Activated CD8-positive, alpha-beta T cell treated with anti-CD3 and anti-CD28 coated beads for 36 hours (primary cell): ENCODE data around the gene GTF2H4. TPM values are rescaled to one million over a fixed set of nuclear protein-coding genes. Genes with fewer than 3 reads are reported as not detected.

Experiments
- ATAC-seq: fragments of 200-7000 bp; cut with Tn5 transposase; one replicate; pipeline ENCODE4 v1.10.0; 2021; ENCODE audit warnings: mild to moderate bottlenecking, moderate library complexity
- CTCF ChIA-PET: fragments of 350-600 bp; sonication (Branson Sonifier 250); formaldehyde crosslinking; loops from one replicate; lab custom pipeline; 2021; ENCODE audit warnings: antibody characterized with exemption; lab: Charles Lee
- POLR2A ChIA-PET: fragments of 350-600 bp; sonication (Branson Sonifier 250); formaldehyde crosslinking; loops from one replicate; lab custom pipeline; 2021; ENCODE audit warnings: antibody characterized with exemption; lab: Charles Lee
- DNase-seq: peaks from one replicate; pipeline ENCODE4 v3.0.0-alpha.2; 2020
- H3K27ac Mint-ChIP-seq: one replicate; pipeline ENCODE4 v1.8.0; 2021; ENCODE audit warnings: mild to moderate bottlenecking, mixed read lengths
- H3K27me3 Mint-ChIP-seq: one replicate; pipeline ENCODE4 v1.8.0; 2021; ENCODE audit warnings: mixed read lengths
- H3K36me3 Mint-ChIP-seq: one replicate; pipeline ENCODE4 v1.8.0; 2021; ENCODE audit warnings: low read depth, mixed read lengths
- H3K4me1 Mint-ChIP-seq: one replicate; pipeline ENCODE4 v1.8.0; 2021; ENCODE audit warnings: low read depth, mixed read lengths
- H3K4me3 Mint-ChIP-seq: one replicate; pipeline ENCODE4 v1.8.0; 2021; ENCODE audit warnings: mild to moderate bottlenecking, moderate library complexity, mixed read lengths
- H3K9me3 Mint-ChIP-seq: one replicate; pipeline ENCODE4 v1.8.0; 2021; ENCODE audit warnings: mixed read lengths
- CTCF ChIP-seq: fragments of 200-600 bp; IDR thresholded peaks from one replicate; pipeline ENCODE4 v1.8.0; 2022; ENCODE audit warnings: antibody characterized with exemption, mild to moderate bottlenecking
- intact Hi-C: fragments of 100-400 bp; cut with micrococcal nuclease; formaldehyde crosslinking; loops from one replicate; pipeline ENCODE4 v1.10.0; 2022
- total RNA-seq, 2 experiments: library from RNA; stranded (reverse); gene quantifications; one replicate each; pipeline ENCODE4 v1.2.3, GENCODE V29; 2021

The GTF2H4 gene
- total RNA-seq, 2 experiments from 2014 or later = 37.1 to 41.9 TPM

- intact Hi-C loops = no loop called here
- Mint-ChIP-seq H3K27me3 (peaks cover 48% of the 10 kb centered on the region), H3K36me3 (peaks cover 3% of the 10 kb centered on the region), H3K4me1 (peaks cover 10% of the 10 kb centered on the region), H3K4me3 (no peak overlapping the region), H3K9me3 (no peaks in the 10 kb centered on the region), H3K27ac (no peak overlapping the region)
- DNase-seq = no peak
- no peak for ATAC-seq
- TF ChIP-seq CTCF = no peak
- ChIA-PET CTCF (interaction anchor here (1.0 to 1.3 kb wide), 2 partner anchors 132 to 140 kb away, joined by 3 read pairs; no protein-coding TSS in a partner anchor), POLR2A (interaction anchor here (3.1 kb wide), 1 partner anchor 8 kb away, joined by 14 read pairs; no protein-coding TSS in a partner anchor)
These were observed 39.2 kb downstream of the GTF2H4 start for GRCh38 chr6:30947231-30947630.

GRCh38 chr6:30948811-30949210 lies 40.8 kb downstream of the GTF2H4 start:
- Mint-ChIP-seq H3K27ac (no peak overlapping the region), H3K36me3 (peaks cover 3% of the 10 kb centered on the region), H3K4me1 (peaks cover 10% of the 10 kb centered on the region), H3K27me3 (peaks cover 43% of the 10 kb centered on the region), H3K4me3 (no peak overlapping the region), H3K9me3 (no peaks in the 10 kb centered on the region)
- ATAC-seq (no peak), DNase-seq (no peak)
- ChIA-PET CTCF (interaction anchor here (0.8 kb wide), 1 partner anchor 131 kb away, joined by 3 read pairs; no protein-coding TSS in a partner anchor), POLR2A (interaction anchor here (0.7 kb wide), 1 partner anchor 65 kb away, joined by 3 read pairs; no protein-coding TSS in a partner anchor)
- intact Hi-C loops = no loop called here
- no peak for TF ChIP-seq CTCF

- DNase-seq (no peak), ATAC-seq (no peak)
- ChIA-PET POLR2A (no interaction called here), CTCF (interaction anchor here (1.5 kb wide), 1 partner anchor 135 kb away, joined by 4 read pairs; no protein-coding TSS in a partner anchor)
- H3K36me3 Mint-ChIP-seq = peaks cover 3% of the 10 kb centered on the region
- H3K9me3 Mint-ChIP-seq = no peaks in the 10 kb centered on the region
- no peak for TF ChIP-seq CTCF
- H3K4me3 Mint-ChIP-seq = peak overlapping the region; percentile 41
- peaks cover 35% of the 10 kb centered on the region for H3K27me3 Mint-ChIP-seq
- H3K27ac Mint-ChIP-seq = no peak overlapping the region
- intact Hi-C loops = no loop called here
- peaks cover 22% of the 10 kb centered on the region for H3K4me1 Mint-ChIP-seq
These were observed 44.0 kb downstream of the GTF2H4 start for GRCh38 chr6:30951907-30952469.

GRCh38 chr6:30954631-30955366 lies 46.8 kb downstream of the GTF2H4 start:
- ChIA-PET CTCF (interaction anchor here (0.9 to 2.1 kb wide), 8 partner anchors 25 to 132 kb away, joined by 3 to 14 read pairs (median 4); partner anchors contain the start of gene VARS2), POLR2A (interaction anchor here (1.2 to 1.9 kb wide), 7 partner anchors 9 to 125 kb away, joined by 3 to 14 read pairs (median 5); partner anchors contain the start of genes GTF2H4 and VARS2)
- intact Hi-C loops = no loop called here
- Mint-ChIP-seq H3K27ac (peak overlapping the region; percentile 58), H3K36me3 (no peaks in the 10 kb centered on the region), H3K27me3 (peaks cover 31% of the 10 kb centered on the region), H3K9me3 (no peaks in the 10 kb centered on the region), H3K4me1 (peaks cover 22% of the 10 kb centered on the region), H3K4me3 (peak overlapping the region; percentile 76)
- TF ChIP-seq CTCF = no peak
- no peak for DNase-seq
- no peak for ATAC-seq
